Raji (cell line): Measurements from ENCODE around the gene PGM2.

Source experiments
- POLR2A ChIP-seq: IDR thresholded peaks from 2 replicates; pipeline ENCODE4 v1.6.1; 2011; ENCODE audit warnings: low read depth, low read length, control low read depth; ENCODE audit not compliant: insufficient read depth

The PGM2 gene

DNA sequence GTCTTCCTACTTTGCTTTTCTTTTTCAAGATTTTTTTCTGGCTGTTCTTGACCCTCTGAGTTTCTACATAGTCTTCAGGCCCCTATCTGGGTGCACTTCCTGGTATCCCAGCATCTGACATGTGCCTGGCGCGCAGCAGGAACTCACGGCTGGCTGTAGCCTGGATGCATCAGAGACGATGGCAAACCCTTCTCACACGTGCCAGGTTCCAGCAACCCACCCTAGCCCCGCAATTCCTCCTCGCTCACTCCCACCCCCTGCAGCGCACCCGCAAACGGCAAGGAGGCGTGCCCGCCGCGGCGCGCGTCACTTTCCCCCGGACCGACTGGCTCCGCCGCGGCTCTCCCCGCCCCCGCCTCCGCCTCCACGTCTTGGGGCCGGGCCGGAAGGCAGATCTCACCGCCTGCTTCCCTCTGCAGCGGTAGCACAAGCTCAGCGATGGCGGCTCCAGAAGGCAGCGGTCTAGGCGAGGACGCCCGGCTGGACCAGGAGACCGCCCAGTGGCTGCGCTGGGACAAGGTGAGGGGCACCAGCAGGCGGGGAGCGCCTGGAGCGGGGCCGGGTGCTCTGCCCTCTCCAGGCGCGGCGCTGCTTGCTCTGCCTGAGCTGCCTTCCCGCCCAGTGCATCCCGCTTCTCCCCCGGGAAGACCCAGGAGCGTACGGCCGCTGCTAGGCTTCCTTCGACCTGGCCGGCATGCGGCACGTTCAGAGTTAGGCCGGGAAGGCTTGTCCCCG is at the start of gene PGM2:
Gene PGM2, plus strand, starts transcription at position 392 of the 735 bp plus-strand sequence. Its CDS starts 47 bp downstream, at position 439.
- peak; percentile 96 for TF ChIP-seq POLR2A

- no peak for TF ChIP-seq POLR2A
These were observed 46.6 kb upstream of the PGM2 start for GRCh38 chr4:37779896-37780295.

- TF ChIP-seq POLR2A: no peak
These were observed 45.9 kb upstream of the PGM2 start for GRCh38 chr4:37780444-37781130.

- no peak for TF ChIP-seq POLR2A
These were observed 45.4 kb upstream of the PGM2 start for GRCh38 chr4:37781131-37781455.

DNA sequence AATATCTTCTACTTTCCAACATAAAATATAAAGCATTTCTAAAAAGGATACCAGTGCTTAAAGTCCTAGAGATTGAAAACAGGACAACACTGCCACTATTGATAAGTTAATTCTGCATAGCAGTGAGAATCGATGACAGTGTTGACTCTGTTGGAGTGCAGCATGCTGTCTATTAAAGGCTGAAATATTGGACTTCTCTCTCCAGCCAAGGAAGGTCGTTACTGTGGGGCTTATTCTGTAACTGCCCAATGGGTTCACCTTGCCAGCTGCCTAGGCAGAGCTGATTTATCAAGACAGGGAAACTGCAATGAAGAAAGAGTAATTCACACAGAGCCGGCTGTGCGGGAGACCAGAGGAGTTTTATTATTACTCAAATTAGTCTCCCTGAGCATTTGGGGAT is 37.7 kb upstream of the PGM2 start:
- no peak for TF ChIP-seq POLR2A

- no peak for TF ChIP-seq POLR2A
These were observed 34.2 kb upstream of the PGM2 start for GRCh38 chr4:37792241-37792640.

DNA sequence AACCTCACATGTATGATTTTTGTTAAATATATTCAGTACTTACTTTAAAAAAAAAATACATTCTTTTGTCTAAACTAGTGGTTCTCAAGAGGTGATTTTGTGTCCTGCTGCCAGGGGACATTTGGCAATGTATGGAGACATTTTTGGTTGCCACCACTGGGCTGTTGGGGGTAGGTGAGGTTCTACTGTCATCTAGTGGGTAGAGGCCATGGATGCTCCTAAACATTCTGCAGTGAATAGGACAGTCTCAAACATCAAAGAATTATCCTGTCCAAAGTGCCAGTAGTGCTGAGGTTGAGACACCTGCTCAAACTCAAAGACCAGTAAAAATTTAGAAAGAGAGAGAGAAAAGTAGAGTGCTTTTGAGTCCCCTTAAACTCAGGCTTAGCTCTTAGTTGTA is 32.9 kb upstream of the PGM2 start:
- TF ChIP-seq POLR2A: no peak

- no peak for TF ChIP-seq POLR2A
These were observed 32.4 kb upstream of the PGM2 start for GRCh38 chr4:37794056-37794455.

GRCh38 chr4:37795581-37796195 is 30.8 kb upstream of the PGM2 start:
- TF ChIP-seq POLR2A: no peak

DNA sequence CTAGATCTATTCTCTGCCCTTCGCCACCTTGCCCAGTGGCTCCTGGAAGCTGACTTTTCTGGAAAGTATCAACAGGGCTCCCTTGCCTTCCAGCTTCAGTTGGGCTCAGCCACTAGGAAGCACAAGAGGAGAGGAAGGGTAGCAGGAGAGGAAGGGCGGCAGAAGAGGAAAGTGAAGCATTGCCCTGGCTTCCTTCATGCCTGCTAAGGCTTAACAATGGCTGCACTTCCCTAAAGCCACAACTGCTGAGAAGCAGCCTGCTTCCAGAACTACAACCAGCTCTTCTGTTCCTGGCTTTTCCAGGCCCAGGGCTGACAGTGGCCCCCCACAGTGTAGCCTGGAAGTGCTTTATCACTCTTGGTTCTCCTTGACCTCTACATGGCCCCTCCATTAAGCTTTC is 29.1 kb upstream of the PGM2 start:
- TF ChIP-seq POLR2A: no peak

- TF ChIP-seq POLR2A: no peak
These were observed 28.6 kb upstream of the PGM2 start for GRCh38 chr4:37797923-37798322.

DNA sequence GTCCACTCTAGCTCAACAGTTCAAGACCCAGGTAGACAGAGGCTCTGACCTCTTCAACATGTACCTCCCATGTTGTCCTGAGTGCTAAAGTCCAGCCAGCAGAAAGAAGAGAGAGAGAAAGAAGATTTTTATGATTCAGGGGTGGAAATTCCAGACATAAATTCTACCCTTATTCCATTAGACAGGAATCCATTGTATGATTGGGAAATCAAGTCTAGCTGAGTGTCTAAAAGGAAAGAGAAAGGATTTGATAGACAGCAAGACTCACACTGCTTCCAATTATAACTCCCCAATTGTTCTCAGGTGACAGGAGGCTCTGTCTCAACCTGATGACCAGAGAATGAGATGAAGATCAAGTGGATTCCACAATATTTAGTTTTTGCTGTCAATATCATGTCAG is 27.9 kb upstream of the PGM2 start:
- no peak for TF ChIP-seq POLR2A

GRCh38 chr4:37799941-37800554 is 26.4 kb upstream of the PGM2 start:
- no peak for TF ChIP-seq POLR2A

DNA sequence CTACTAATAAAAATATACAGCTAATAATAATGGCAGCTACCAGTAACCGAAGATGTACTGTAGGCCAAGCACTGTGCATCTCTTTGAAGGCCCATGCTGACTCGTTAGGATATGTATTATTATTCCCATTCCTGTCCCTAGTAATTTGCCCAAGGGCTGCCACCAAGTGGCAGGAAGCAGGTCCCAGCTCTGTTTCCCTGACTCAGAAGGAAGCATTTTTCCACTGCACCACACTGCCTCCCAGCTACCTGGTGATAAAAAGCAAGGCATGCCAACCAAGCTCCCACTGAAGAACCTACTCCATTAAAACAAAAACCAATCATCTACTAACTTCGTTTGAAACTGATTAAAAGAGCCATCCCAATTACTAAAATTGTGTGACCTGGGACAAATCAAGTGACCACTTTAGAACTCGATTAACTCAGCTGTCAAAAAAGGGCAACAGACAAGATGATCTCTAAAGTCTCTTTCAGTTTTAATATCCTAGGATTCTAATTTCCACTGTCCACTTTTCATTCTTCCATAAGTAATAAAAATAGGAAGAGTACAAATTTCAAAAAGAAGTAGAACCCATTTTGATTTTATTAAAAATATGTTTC is 24.3 kb upstream of the PGM2 start:
- TF ChIP-seq POLR2A: no peak

- TF ChIP-seq POLR2A: no peak
These were observed 23.0 kb upstream of the PGM2 start for GRCh38 chr4:37803348-37803973.
